ENCODE data around the gene HCRTR2.

Gene HCRTR2

DNA sequence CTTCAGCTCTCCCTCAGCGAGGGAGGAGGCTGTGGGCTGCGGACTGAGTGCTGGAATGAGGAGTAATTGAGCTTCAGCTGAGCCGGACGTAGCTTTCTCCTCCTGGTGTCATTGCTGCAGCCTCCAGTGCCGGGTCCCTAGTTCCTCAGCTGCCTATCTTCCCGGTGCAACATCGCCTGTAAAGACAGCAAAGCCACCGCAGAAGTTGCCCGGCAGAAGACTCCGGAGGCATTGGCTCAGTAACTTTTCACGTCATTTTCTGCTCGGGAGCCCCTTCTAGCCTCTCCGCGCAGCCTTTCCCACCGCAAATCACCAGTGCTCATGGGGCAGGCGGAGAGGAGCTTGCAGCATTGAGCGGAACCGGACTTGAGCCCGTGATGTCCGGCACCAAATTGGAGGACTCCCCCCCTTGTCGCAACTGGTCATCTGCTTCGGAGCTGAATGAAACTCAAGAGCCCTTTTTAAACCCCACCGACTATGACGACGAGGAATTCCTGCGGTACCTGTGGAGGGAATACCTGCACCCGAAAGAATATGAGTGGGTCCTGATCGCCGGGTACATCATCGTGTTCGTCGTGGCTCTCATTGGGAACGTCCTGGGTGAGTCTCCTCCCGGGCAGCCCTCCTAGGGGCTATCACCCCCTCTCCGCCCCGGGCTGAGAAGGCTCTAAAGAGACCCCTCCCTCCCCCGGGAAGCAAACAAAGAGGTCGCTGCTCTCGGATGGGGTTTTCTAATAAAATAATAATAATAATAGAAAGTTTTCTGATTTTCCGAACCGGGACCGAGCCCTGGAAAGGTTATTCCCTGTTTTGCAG, at the start of gene HCRTR2:
Gene HCRTR2 (plus strand): TSS at position 305 of the 816 bp plus-strand sequence. CDS start 73 bp downstream, at position 378.
- TF ChIP-seq, protein P1, sequence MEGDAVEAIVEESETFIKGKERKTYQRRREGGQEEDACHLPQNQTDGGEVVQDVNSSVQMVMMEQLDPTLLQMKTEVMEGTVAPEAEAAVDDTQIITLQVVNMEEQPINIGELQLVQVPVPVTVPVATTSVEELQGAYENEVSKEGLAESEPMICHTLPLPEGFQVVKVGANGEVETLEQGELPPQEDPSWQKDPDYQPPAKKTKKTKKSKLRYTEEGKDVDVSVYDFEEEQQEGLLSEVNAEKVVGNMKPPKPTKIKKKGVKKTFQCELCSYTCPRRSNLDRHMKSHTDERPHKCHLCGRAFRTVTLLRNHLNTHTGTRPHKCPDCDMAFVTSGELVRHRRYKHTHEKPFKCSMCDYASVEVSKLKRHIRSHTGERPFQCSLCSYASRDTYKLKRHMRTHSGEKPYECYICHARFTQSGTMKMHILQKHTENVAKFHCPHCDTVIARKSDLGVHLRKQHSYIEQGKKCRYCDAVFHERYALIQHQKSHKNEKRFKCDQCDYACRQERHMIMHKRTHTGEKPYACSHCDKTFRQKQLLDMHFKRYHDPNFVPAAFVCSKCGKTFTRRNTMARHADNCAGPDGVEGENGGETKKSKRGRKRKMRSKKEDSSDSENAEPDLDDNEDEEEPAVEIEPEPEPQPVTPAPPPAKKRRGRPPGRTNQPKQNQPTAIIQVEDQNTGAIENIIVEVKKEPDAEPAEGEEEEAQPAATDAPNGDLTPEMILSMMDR (IDR thresholded peaks at IDR 0.05; ENCODE audit: borderline replicate concordance, insufficient read depth, low read depth, low read length): no peak
- no peak within 1 kb of the TSS for H3K4me3 ChIP-seq (ENCODE audit: low read depth, low read length)

DNA sequence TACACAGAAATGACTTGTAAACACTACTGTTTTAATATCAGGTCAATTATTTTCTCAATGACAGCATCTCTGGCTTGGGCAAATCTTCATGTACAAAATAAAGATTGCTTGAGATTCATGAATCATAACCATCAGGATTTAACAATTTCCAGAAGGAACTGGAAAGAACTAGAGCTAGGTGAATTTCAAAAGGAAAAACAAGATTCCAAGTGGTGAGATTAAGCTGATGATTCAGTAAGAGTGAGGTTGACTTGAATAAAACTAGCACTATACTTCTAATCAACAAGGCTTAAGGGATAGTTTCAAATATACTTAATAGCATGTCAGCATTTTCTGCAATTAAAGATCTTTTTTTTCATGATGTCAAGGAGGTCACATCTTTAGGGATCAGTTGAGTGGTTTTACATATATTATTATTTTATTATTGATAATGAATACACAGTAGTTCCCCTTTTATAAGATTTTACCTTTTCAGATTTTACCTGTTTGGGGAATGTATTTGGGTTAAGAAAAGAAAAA, 43.5 kb upstream of the HCRTR2 start:
- TF ChIP-seq, protein P1 (IDR thresholded peaks at IDR 0.05; ENCODE audit: borderline replicate concordance, insufficient read depth, low read depth, low read length): no peak
- H3K4me3 ChIP-seq (ENCODE audit: low read depth, low read length): no peak overlapping the region

DNA sequence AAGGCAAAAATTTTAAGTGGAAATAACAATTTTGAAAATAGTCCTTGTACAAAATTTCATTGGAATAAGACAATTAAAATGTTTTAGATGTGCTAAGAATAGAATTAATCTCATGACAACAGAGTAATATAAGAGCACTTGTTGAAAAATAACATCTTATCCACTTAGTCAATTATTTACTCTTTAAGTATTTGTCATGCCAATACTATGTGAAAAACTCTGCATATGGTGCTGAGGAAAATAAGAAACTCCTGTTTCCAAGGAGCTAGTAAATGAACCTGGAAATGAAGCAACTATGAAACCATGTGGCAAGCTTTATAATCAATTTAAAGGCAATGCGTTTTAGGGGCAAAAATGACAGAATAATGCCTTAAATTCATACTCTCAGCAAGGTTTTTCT, 42.7 kb upstream of the HCRTR2 start:
- H3K4me3 ChIP-seq (ENCODE audit: low read depth, low read length): no peak overlapping the region
- TF ChIP-seq, protein P1 (IDR thresholded peaks at IDR 0.05; ENCODE audit: borderline replicate concordance, insufficient read depth, low read depth, low read length): no peak

DNA sequence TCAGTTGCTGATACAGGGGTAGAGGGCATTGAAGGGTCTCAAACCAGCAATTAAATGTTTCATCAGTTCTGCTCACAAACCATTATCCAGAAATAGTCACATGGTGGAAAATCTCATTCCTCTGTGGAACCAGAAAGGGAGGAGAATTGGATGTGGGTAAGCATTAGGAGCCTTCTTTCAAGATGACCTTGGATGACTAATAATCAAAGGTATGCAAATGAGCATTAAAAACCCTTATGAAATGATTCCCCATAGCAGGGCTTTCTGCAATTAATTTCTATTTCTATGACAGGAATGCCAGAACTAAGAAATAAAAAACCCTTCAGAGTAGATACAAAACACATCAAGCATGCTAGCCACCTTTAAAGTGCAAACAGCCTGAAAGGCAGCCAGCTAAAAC, 37.4 kb upstream of the HCRTR2 start:
- H3K4me3 ChIP-seq (ENCODE audit: low read depth, low read length): no peak overlapping the region
- TF ChIP-seq, protein P1 (IDR thresholded peaks at IDR 0.05; ENCODE audit: borderline replicate concordance, insufficient read depth, low read depth, low read length): no peak

DNA sequence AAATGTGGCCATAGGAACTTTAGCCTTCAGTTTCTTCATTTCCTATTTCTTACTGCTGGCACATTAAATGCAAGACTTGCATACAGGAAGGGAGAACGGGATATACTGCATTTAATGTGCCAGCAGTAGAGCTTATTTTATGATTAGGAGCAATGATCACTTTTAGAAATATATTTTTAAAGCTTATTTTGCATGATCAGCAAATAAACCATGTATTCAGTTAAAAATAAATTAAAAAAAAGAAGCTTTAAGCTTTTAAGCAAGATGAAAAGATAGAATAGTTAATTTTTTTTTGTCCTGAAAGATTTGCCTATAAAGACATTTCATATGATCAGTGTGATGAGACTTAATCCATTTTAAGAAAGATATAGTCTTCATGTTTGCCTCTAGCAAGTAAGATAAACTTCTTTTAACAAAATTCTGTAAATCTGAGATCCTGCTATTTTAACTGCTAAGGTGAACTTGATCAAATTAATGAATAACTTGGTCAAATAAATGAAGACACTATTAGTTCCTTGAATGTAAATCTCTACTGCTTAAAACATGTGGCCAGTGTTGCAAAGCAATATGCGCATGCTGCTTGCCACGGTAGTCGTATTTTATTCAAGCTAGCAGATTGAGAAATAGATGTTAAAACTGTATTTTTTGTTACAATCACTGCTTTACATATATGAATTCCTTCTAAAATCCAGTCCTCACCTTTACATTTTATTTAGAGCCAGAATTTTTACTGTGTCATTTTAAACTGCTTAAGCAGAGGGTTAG, 36.2 kb upstream of the HCRTR2 start:
- no peak overlapping the region for H3K4me3 ChIP-seq (ENCODE audit: low read depth, low read length)
- TF ChIP-seq, protein P1 (IDR thresholded peaks at IDR 0.05; ENCODE audit: borderline replicate concordance, insufficient read depth, low read depth, low read length): no peak

DNA sequence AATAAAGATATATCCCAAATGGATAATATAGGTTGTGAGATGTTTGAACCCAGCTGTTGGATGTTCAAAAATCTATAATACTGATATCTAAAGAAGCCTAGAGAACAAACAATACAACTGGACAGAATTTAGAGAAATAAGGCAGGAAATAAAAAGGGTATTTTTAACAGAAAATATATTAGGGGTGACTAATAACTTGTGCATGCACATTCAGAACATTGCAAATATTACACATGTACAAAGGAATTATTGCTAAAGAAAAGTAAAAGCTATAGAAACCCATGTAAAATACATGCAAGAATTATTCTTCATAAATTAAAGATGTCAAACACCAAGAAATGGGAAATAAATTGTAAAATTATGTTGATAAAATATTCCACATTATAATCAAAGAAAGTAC, 32.7 kb upstream of the HCRTR2 start:
- TF ChIP-seq, protein P1 (IDR thresholded peaks at IDR 0.05; ENCODE audit: borderline replicate concordance, insufficient read depth, low read depth, low read length): no peak
- H3K4me3 ChIP-seq (ENCODE audit: low read depth, low read length): no peak overlapping the region
